Stimulated activated CD8-positive, alpha-beta memory T cell treated with anti-CD3 and anti-CD28 coated beads, Interleukin-4, amount 100 ng/mL, for 48 hours (primary cell): ENCODE measurements around the gene SEC62.
A peak's percentile ranks its signal among the peaks of the same experiment; 100 is the strongest.
"Not testable (repeated sequence)": the region's sequence is repeated elsewhere in the genome, so short reads cannot be mapped to it uniquely, and the experiment has no call there.

Experiments used
- DNase-seq: peaks from one replicate; pipeline ENCODE4 v3.0.0-alpha.2; 2020

The SEC62 gene

GRCh38 chr3:170019306-170019705 is 52.7 kb downstream of the SEC62 start:
- DNase-seq = not testable (repeated sequence)

GRCh38 chr3:170021083-170021482 is 54.5 kb downstream of the SEC62 start:
- no peak for DNase-seq

- no peak for DNase-seq
These were observed 55.7 kb downstream of the SEC62 start for GRCh38 chr3:170022336-170022735.

GRCh38 chr3:170023165-170023564 is 56.6 kb downstream of the SEC62 start:
- DNase-seq = no peak

GRCh38 chr3:170024581-170024980 is 58.0 kb downstream of the SEC62 start:
- DNase-seq = no peak

- DNase-seq = no peak
These were observed 60.9 kb downstream of the SEC62 start for GRCh38 chr3:170027233-170028102.

- peak; percentile 32 for DNase-seq
These were observed 66.9 kb downstream of the SEC62 start for GRCh38 chr3:170033489-170033888.

GRCh38 chr3:170037463-170038433 is 71.1 kb downstream of the SEC62 start, which contains the start of gene GPR160:
Gene GPR160 (plus strand): TSS chr3:170037995. CDS start chr3:170083973, 45,978 bp downstream.
- DNase-seq = peak; percentile 89

GRCh38 chr3:170038434-170039110 is 72.0 kb downstream of the SEC62 start:
- peak; percentile 36 for DNase-seq

GRCh38 chr3:170040418-170040817 is 73.8 kb downstream of the SEC62 start:
- no peak for DNase-seq

- no peak for DNase-seq
These were observed 76.9 kb downstream of the SEC62 start for GRCh38 chr3:170043506-170043905.

GRCh38 chr3:170044271-170044670 is 77.7 kb downstream of the SEC62 start:
- no peak for DNase-seq

- DNase-seq = no peak
These were observed 78.2 kb downstream of the SEC62 start for GRCh38 chr3:170044795-170045244.

- no peak for DNase-seq
These were observed 79.9 kb downstream of the SEC62 start for GRCh38 chr3:170046269-170047132.

- no peak for DNase-seq
These were observed 80.5 kb downstream of the SEC62 start for GRCh38 chr3:170047133-170047404.
